Activated T-helper 1 cell treated with anti-CD3 and anti-CD28 coated beads, Interleukin-2, amount 50 U/mL, for 16 hours (primary cell): ENCODE results near the gene ZNF527.
"Not testable (repeated sequence)": the region's sequence is repeated elsewhere in the genome, so short reads cannot be mapped to it uniquely, and the experiment has no call there.

Experiments
- DNase-seq, 2 donors: peaks; one replicate each; pipeline ENCODE4 v3.0.0-alpha.2; 2020; ENCODE audit warnings: low read depth in 1 of 2, low spot score in 1 of 2

Gene ZNF527

GRCh38 chr19:37370880-37371661 lies at the start of gene ZNF527:
TSS of gene ZNF527 (plus strand) at chr19:37371099. CDS start at chr19:37374199, 3,100 bp downstream.
- peak; percentile 94 for DNase-seq

GRCh38 chr19:37329686-37330085 lies 41.2 kb upstream of the ZNF527 start:
- DNase-seq = no peak

- DNase-seq = no peak
Measured at GRCh38 chr19:37332839-37333238, 38.1 kb upstream of the ZNF527 start.

- no peak for DNase-seq
Measured at GRCh38 chr19:37333457-37333856, 37.4 kb upstream of the ZNF527 start.

GRCh38 chr19:37334179-37335071 lies 36.5 kb upstream of the ZNF527 start:
- peak; percentile 75 to 77 for DNase-seq

- no peak for DNase-seq
Measured at GRCh38 chr19:37342753-37343152, 28.1 kb upstream of the ZNF527 start.

GRCh38 chr19:37346091-37346490 lies 24.8 kb upstream of the ZNF527 start:
- no peak for DNase-seq

GRCh38 chr19:37348060-37348459 lies 22.8 kb upstream of the ZNF527 start:
- DNase-seq = no peak

GRCh38 chr19:37353968-37354367 lies 16.9 kb upstream of the ZNF527 start:
- no peak for DNase-seq

GRCh38 chr19:37355901-37356300 lies 15.0 kb upstream of the ZNF527 start:
- DNase-seq = no peak

- DNase-seq = no peak
Measured at GRCh38 chr19:37361994-37362393, 8.9 kb upstream of the ZNF527 start.

GRCh38 chr19:37362733-37363132 lies 8.2 kb upstream of the ZNF527 start:
- no peak for DNase-seq

- not testable (repeated sequence) for DNase-seq
Measured at GRCh38 chr19:37370386-37370879, 466 bp upstream of the ZNF527 start.

GRCh38 chr19:37389234-37389633 lies 18.3 kb downstream of the ZNF527 start:
- no peak for DNase-seq

GRCh38 chr19:37391399-37391798 lies 20.5 kb downstream of the ZNF527 start:
- DNase-seq = not testable (repeated sequence)

- DNase-seq = no peak
Measured at GRCh38 chr19:37401078-37401477, 30.2 kb downstream of the ZNF527 start.

GRCh38 chr19:37403403-37403802 lies 32.5 kb downstream of the ZNF527 start:
- no peak for DNase-seq

- not testable (repeated sequence) for DNase-seq
Measured at GRCh38 chr19:37406140-37406846, 35.4 kb downstream of the ZNF527 start.

- no peak for DNase-seq
Measured at GRCh38 chr19:37412700-37413099, 41.8 kb downstream of the ZNF527 start.

GRCh38 chr19:37413313-37414084 lies 42.6 kb downstream of the ZNF527 start:
- DNase-seq = no peak
